GM21447 (cell line): ENCODE measurements around the gene KIF25.

Source experiments
- ATAC-seq: cut with Tn5 transposase; IDR thresholded peaks from one replicate; pipeline ENCODE4 v1.9.1; 2021; ENCODE audit not compliant: unreplicated experiment

KIF25 gene

DNA sequence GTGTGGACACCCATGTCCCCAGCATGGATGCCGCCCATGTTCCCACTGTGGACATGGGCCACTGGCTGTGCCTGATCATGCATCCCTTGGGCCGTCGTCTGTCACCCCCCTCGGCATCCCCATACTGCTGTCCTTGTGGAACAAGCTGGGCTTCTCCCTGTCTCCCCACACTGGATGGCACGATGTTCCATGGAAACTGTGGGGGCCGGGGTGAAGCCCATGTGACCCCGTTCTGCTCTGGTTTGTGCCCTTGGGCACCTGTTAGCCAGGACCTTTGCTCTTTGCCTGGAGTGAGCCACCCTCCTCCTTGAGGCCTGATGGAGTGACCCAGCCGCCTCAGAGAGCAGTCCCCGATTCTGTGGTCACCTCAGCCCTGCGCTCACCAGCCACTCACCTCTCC, 89.1 kb downstream of the KIF25 start:
- ATAC-seq: no peak

DNA sequence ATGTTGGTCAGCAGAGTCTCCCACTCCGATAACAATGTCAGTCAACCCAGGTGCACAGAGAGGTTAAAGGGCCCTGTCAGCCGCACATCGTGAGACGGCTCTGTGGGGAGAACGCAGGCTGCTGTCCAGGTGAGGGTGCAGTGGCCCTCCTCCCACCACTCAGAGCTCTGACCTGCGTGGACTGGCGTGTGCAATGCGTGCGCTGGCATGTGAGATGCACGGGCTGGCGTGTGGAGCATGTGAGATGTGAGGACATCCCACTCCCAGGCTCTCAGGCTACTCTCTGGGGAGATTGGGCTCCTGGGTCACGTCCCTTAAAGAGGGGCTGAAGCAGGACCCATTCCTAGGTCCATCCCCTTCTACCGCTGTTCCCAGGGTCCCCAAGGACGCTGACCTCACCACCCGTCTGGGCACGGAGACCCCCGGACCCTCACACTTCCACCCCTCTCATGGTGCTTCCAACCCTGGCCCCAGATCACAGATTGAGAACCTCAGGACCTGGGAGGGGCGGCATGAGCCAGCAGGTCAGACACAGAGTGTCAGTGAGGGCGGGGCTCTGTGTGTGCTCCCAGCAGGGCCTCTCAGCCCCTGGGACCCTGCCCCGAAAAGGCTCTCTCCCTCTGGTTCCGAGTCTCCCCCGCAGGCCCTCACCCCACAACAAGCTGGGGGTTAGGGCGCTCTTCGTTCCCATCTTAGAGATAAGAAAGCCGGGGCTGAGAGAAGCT, 90.1 kb downstream of the KIF25 start:
- no peak for ATAC-seq

DNA sequence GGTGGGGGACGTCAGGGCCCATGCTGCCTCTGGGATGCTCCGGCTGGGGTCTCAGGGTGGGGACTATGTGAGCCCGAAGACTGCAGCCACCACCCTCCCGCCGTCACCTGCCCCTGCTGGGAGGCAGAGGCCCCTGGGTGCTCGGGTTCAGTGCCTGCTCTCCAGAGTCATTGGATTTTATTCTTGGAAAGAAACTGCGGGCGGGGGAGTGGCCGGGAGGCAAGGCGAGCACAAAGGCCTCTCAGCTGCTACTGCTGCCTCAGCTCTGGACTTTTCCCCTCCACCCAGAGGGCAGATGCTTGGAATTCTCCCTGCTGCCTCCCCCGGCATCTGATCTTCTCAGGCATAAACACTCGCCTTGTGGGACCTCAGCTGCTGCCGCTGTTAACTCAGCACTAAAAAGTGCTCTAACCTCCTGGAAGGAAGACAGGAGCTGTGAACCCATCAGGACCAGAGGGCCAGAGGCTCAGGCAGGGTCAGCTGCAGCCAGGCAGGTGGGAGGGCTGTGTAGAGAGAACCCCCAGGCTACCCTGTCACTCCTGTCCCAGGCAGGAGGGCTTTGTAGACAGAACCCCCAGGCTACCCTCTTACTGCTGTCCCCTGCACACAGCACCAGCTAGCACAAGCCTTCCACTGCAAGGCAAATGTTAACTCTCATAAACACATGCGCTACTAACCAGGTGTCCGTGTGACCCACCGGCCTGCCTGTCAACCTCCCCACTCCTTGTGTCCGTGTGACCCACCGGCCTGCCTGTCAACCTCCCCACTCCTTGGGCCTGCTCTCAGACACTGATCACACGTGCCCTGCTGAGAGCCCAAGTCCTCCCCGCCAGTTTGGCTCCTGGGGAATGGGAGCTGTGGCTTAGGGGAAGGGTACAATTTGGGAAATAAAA, 90.9 kb downstream of the KIF25 start:
- no peak for ATAC-seq

DNA sequence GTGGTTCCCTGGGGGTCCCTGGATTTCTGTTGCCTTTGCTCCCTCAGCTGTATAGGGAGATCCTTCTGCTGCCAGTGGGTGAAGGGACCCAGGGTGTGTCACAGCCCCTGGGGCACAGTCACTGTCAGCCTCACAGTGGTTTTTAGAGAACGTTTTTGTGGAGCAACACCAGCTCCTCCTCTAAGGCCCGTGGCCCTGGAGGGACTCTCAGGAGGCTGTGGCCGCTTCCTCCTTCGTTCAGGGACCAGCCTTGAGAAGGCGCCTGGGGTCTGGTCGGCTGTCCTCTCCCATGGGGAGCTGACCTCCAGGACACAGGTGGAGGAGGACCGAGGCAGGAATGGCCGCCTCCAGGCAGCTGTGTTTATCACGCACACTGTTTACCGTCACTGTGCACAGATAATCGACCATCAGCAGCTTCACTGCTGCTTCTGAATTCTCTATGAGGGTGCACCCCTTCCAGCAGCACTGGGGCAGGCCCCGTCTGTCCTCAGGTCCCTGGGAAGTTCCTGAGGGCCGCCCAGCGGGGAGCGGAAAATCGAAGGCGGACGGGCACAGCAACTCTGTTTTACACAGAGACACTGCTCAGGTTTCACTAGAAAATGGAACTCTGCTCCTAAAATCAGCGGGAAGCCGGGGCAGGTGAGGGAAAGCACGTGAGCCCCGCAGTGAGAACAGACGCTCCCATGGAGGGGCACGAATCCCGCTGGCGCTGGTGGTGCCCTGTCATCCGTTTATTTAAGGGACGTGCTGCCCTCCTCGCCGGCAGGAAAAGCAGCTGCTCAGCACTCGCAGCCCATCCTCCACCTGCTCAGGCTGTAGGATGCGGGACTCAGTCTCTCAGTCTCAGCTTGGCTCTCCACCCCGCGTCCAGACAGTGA, 92.0 kb downstream of the KIF25 start:
- no peak for ATAC-seq

DNA sequence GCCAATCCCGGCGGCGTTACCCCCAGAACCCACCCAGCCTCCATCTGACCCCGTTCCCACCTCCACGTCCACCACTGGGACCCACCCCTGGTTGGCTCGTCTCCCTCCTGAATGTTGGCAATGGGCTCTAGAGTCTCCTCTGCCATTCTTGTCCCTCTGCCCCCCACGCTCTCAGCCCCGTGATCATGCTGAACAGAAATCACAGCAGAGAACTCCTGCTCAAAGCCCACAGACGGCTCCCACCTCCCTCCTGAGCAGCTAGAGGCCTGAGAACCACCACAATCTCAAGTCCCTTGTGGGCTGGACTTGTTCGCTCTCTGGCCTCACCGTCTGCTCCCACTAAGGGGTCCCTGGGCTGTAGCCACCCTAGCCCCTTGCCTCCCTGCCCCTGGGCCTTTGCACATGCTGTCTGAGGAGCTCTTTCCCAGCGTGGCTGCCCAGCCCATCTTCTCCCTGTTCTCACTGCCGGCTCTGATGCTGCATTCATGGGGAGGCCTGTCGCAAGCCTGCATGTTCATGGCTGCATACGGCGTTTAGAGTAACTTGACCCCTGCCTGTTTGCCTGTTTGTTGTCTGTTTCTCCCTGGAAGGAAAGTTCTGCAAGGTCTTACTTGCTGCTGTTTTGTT, 92.7 kb downstream of the KIF25 start:
- no peak for ATAC-seq

DNA sequence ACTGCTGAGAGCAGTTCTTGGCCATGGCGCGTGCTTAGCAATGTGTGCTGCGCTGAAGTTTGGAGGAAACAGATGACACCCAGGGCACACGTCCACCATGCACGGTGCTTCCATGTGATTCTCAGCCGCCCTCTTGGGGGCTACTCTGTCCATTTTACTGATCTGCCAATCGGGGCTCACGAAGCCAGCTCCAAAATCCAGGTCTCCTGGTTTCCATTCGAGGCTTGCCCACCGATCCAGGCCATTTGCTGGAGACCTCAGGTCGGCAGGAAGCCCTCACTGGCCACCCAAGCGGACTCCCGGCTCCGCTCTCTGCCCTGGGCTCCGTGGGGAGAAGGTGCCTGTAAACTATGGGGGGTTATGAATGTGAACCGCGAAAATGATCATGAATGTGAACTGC, 93.2 kb downstream of the KIF25 start:
- ATAC-seq: no peak

DNA sequence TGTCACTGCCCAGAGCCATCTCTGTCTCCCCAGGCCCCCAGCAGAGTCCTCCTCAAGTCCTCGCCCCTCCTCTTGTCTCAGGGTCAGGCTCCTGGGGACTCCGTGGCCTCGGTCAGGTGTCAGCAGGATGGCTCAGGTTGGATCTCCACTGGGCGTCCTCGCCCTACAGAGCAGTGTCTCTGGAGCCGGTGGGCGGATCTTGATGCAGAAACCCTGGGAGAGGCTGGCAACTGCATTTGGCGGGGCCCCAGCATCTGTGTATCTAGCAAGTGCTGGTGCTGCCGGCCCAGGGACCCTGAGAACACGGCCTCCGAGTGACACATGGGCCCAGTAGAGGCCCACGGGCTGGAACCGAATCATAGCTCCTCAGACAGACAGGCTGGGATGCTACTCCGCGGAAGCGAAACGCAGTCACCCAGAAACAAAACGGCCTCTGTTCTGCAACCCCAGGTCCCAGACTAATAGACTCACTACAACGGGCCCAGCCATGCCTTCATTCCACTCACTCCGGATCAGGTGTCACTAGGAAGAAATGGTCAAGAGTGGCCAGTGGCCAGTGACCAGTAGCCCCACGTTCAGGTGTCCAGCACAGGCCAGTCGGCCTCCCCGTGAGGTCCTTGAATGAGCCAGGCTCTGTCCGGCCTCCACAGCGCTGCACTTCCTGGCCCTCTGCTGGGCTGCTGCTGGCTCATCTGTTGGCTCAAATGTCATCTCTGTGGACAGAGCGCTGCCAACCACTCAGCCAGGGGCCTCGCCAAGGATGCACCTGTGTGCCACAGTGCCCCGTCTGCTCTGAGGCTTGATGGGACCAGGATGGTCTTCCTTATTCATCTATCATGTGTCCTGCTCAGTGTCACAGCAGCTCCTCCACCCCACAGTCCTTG, 94.2 kb downstream of the KIF25 start:
- ATAC-seq: no peak

GRCh38 chr6:168092541-168092940, 95.1 kb downstream of the KIF25 start:
- no peak for ATAC-seq

GRCh38 chr6:168093071-168093505, 95.6 kb downstream of the KIF25 start:
- no peak for ATAC-seq

DNA sequence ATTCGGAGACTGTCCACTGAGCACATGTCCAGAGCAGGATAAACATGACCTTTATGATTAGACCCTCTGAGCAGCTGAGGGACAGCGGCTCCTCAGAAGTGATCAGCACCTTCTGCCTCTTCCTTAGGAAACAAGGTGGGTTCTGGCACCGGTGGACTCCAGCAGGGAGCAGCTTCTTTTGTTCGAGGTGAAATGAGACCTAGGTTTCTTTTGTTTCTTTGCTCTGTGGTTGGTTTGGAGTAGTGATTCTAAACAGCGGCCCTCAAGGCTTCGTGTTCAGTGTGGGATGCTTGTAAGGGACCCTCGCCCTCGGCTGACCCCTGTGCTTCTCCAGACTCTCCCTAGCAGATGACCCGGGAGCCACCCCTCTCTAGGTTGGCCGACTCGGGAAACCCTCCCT, 96.2 kb downstream of the KIF25 start:
- ATAC-seq: no peak
